HG03066 (cell line): ENCODE data around the gene NDRG3.
"Not testable (repeated sequence)": the region's sequence is repeated elsewhere in the genome, so short reads cannot be mapped to it uniquely, and the experiment has no call there.

ENCODE experiments used
- ATAC-seq: cut with Tn5 transposase; IDR thresholded peaks from one replicate; pipeline ENCODE4 v1.9.1; 2021; ENCODE audit warnings: low read depth; ENCODE audit not compliant: unreplicated experiment

NDRG3 gene

DNA sequence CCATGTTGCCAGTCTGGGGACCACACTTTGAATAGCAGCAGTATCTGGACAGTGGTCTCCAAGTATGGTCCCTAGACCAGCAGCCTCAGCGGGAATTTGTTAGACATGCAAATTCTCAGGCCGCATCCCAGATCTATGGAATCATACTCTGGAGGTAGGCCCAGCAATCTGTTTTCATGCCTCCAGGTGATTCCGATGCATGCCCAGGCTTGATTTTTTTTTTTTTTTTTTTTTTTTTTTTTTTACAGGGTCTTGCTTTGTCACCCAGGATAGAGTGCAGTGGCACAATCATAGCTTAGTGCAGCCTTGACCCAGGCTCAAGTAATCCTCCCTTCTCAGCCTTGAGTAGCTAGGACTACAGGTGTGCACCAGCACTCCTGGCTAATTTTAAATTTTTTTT is 99.2 kb downstream of the NDRG3 start:
- ATAC-seq = no peak

- no peak for ATAC-seq
Measured at GRCh38 chr20:36645998-36646397, 99.9 kb downstream of the NDRG3 start, which contains the start of gene SLA2. Gene SLA2 (minus strand): TSS chr20:36646196. CDS start chr20:36641335, 4,861 bp downstream.

GRCh38 chr20:36645353-36645752 is 100.5 kb downstream of the NDRG3 start:
- no peak for ATAC-seq

- no peak for ATAC-seq
Measured at GRCh38 chr20:36644706-36645095, 101.2 kb downstream of the NDRG3 start.

- ATAC-seq = no peak
Measured at GRCh38 chr20:36644032-36644705, 101.7 kb downstream of the NDRG3 start.

- no peak for ATAC-seq
Measured at GRCh38 chr20:36642136-36642535, 103.8 kb downstream of the NDRG3 start.

DNA sequence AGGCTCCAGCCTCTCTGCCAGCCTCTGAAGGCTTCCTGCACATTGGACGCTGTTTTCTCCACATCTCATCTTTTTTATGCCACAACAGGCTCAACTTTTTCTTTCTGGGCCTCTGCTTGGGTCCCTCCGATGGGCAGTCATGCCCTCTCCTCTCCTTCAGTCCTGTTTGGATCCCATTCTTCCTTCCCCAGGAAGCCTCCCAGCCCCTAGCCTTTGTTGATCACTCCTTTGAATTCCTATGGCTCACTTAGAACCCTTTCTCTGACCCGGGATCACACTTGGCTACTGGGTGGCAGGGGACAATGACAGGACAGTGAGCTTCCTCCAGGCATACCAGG is 104.4 kb downstream of the NDRG3 start:
- ATAC-seq = no peak

DNA sequence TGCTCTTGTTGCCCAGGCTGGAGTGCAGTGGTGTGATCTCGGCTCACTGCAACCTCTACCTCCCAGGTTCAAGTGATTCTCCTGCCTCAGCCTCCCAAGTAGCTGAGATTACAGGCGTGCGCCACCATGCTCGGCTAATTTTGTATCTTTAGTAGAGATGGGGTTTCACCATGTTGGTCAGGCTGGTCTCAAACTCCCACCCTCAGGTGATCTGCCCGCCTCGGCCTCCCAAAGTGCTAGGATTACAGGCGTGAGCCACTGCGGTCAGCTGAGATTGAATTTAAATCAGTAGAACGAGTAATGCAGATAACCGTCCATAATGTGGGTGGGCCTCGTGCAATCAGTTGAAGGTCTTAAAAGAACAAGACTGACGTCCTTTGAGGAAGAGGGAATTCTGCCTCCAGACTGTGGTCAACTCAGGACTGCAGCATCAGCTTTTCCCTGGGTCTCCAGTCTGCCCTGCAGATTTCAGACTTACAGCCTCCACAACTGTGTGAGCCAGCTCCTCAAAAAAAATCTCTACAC is 107.0 kb downstream of the NDRG3 start:
- ATAC-seq = not testable (repeated sequence)

DNA sequence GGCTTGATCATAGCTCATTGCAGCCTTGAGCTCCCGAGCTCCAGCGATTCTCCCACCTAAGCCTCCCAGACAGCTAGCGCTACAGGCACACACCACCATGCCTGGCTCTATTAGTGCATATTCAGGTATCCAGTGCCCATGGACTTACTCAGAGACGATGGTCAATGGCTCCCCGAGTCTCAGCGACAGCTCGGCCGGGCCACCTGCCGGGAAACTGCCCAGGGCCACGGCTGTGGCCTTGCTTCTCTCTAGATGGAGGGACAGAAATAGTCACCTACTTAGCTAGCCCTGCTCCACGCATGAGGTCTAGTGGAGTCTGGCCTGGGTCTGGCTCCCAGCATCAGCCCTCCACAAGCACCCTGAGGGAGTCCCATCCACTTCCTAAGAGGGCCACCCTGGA is 111.5 kb downstream of the NDRG3 start:
- no peak for ATAC-seq

DNA sequence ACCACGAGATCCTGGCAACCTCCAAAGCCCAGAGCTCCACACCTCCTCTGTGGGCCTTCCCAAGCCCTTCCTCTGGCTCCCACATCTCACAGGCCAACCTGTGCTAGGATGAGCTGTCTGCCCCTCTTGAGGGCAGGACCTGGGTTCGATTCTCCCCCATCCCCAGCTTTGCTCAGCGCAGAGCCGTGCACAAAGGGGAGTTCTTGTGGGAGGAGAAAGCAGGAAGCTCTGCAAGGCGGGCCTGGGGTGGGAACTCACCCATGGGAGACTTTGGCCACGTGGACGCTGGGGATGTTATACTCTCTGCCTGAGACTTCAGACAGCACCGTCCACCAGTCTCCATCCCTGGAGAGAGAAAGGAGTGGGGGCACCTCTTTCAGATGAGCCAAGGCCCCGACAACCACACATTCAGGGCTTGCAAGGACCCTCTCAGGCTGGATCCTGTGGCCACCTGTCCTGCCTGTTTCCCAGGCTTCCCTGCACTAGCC is 112.6 kb downstream of the NDRG3 start:
- no peak for ATAC-seq

- ATAC-seq = no peak
Measured at GRCh38 chr20:36632487-36633284, 113.2 kb downstream of the NDRG3 start.

DNA sequence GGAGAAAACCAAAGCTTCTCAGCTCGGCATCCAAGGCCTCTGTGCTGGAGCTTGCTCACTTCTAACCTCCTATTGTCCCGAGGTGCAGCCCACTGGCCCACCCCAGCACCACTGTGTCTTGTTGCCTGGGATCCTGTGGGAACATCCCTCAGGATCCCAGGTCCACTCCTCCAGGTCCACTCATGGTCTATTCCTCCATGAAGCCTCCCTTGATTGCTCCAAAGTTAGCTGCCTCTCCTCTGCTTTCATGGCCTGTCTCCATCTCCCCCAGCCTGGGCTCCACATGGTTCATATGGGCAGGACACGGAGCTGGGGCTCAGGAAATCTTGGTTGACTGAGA is 113.8 kb downstream of the NDRG3 start:
- ATAC-seq = no peak

- no peak for ATAC-seq
Measured at GRCh38 chr20:36631646-36632045, 114.2 kb downstream of the NDRG3 start.

DNA sequence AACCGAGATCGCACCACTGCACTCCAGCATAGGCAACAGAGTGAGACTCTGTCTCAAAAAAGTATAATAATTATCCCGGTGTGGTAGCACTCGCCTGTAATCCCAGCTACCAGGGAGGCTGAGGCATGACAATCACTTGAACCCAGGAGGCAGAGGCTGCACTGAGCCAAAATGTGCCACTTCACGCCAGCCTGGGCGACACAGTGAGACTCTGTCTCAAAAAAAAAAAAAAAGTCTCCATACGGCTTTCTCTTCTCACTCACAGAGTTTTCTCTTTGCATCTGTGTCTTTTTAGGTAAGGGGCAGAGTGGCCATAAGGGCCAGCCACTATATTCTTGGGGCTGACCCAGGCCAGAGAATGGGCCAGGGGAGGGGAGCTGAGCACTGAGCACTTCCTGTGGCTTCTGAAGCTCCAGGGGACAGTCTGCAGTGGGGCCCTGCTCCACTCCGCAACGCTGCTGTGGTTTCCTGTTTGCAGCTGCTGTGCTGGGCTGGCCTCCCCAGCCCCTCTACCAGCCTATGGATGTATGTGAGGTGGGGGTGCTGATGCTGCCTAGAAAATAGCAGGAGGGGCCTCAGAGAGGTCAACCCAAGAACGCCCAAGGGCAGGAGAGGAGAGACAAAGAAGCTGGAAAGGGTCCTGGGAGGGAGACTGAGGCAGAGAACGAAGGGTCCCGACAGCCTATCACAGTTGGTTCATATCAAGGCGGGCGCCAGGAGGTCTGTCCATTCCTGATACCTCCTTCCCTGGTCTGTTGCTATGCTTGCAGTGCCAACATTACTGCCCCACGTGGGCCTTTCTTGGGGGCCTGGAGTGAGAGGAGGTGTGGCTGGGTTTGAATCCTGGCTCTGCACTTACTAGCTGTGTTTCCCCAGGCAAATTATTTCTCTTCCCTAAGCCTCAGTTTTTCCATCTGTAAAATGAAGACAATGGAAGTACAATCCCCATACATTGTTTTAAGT is 115.9 kb downstream of the NDRG3 start:
- ATAC-seq = no peak

DNA sequence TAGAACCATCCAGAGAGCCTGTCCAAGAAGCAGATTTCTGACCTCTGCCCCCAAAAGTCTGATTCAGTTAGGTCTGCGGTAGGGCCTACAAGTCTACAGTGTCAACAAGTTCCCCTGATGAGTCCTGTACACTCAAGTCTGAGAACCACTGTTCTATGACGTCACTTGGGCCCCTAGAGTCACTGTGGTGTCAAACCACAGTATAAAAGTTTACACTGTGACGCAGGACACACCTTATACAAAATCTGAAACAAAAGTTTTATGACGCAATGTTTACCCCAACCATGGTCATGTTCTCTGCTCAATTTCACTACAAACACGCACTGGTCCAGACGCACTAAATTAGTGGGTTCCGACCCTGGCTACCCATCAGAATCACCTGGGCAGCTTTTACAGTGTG is 117.8 kb downstream of the NDRG3 start:
- no peak for ATAC-seq

DNA sequence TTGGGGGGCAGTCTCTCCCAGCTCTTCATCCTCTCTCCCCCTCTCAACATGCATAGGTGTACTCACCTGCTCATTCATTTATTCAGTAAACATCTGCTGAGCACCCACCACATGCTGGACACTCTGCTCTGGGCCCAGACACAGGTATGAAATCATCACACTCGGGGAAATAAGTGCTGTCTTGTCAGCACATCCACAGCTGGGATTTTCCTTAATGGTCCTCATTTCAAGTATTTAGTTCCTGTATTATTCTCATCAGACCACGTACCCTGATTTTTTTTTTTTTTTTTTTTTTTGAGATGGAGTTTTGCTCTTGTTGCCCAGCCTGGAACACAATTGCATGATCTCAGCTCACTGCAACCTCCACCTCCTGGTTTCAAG is 121.0 kb downstream of the NDRG3 start:
- ATAC-seq = no peak

GRCh38 chr20:36624068-36624943 is 121.6 kb downstream of the NDRG3 start:
- ATAC-seq = no peak

- no peak for ATAC-seq
Measured at GRCh38 chr20:36623444-36623843, 122.4 kb downstream of the NDRG3 start.

- ATAC-seq = no peak
Measured at GRCh38 chr20:36620917-36621316, 125.0 kb downstream of the NDRG3 start.
